ENCODE results near the gene GRWD1. TPM values are rescaled to one million over a fixed set of nuclear protein-coding genes. Genes with fewer than 3 reads are reported as not detected.

GRWD1 gene
- total RNA-seq, 1 experiment from 2014 or later: 56.7 TPM

DNA sequence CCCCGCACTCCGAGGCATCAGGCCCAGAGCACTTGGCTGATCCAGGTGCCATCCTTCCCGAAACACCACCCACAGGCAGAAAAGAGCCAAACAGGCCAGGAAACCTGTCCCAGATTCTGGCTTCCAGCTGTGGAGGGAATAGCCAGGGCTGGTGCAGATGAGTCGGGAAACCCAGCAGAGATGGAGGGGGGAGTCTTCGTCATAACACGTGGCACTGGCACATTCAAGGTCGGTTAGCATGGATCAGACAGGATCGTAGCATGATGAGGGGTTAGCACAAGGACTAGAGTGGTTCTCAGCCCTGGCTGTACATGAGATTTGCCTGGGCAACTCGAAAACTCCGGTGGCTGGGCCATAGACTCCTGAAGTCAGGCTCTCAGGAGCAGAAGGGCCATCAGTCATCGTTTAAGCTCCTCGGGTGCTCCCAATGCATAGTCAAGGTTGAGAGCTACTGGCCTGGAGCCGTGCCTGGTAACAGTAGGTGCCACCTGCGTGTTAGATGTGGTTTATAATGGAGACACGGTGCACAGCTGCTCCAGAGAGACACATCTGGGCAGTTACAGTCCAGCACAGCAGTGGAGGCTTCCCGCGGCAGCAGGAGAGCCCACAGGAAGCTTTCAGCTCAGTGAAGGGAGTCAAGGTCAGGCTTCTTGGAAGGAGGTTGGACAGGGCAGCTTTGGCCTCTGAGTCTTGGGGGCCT lies 29.7 kb downstream of the GRWD1 start:
- DNase-seq (ENCODE audit: low read depth, low spot score): no peak
- Histone ChIP-seq H3K27me3 (ENCODE audit: control insufficient read depth, insufficient read depth, low read length) (no peaks in the 10 kb centered on the region), H3K4me3 (ENCODE audit: low read depth in 2 of 2, low read length in 2 of 2) (no peak overlapping the region), H3K36me3 (ENCODE audit: control insufficient read depth, insufficient read depth, low read length) (peaks cover 2% of the 10 kb centered on the region), H3K4me1 (ENCODE audit: control insufficient read depth, insufficient read depth, low read length) (no peaks in the 10 kb centered on the region), H3K27ac (ENCODE audit: low read length) (no peak overlapping the region), H3K9me3 (ENCODE audit: control insufficient read depth, insufficient read depth, low read depth, low read length) (no peaks in the 10 kb centered on the region)
- CTCF ChIA-PET: interaction anchor here (0.5 kb wide), 1 partner anchor 35 kb away, joined by 10 read pairs; no protein-coding TSS in a partner anchor
- POLR2A ChIA-PET: interaction anchor here (0.8 kb wide), 1 partner anchor 148 kb away, joined by 5 read pairs; no protein-coding TSS in a partner anchor
- intact Hi-C loops (cut with micrococcal nuclease; ENCODE audit: unreplicated experiment) (no loop called here), in situ Hi-C loops (cut with HindIII; ENCODE audit: low pct_unique_long_range_greater_than_20kb, low sequenced_read_pairs) (no loop called here)
- ATAC-seq: no peak
- TF ChIP-seq SIN3A (IDR thresholded peaks at IDR 0.05; ENCODE audit: borderline replicate concordance, insufficient read depth, low read depth, low read length) (no peak), POLR2AphosphoS5 (IDR thresholded peaks at IDR 0.05; ENCODE audit: low read depth, low read length) (no peak), TCF7L2 (IDR thresholded peaks at IDR 0.05; ENCODE audit: low read depth, low read length) (no peak)
- TF ChIP-seq, protein P1, sequence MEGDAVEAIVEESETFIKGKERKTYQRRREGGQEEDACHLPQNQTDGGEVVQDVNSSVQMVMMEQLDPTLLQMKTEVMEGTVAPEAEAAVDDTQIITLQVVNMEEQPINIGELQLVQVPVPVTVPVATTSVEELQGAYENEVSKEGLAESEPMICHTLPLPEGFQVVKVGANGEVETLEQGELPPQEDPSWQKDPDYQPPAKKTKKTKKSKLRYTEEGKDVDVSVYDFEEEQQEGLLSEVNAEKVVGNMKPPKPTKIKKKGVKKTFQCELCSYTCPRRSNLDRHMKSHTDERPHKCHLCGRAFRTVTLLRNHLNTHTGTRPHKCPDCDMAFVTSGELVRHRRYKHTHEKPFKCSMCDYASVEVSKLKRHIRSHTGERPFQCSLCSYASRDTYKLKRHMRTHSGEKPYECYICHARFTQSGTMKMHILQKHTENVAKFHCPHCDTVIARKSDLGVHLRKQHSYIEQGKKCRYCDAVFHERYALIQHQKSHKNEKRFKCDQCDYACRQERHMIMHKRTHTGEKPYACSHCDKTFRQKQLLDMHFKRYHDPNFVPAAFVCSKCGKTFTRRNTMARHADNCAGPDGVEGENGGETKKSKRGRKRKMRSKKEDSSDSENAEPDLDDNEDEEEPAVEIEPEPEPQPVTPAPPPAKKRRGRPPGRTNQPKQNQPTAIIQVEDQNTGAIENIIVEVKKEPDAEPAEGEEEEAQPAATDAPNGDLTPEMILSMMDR (IDR thresholded peaks at IDR 0.05): no peak
- TF ChIP-seq, protein P2, sequence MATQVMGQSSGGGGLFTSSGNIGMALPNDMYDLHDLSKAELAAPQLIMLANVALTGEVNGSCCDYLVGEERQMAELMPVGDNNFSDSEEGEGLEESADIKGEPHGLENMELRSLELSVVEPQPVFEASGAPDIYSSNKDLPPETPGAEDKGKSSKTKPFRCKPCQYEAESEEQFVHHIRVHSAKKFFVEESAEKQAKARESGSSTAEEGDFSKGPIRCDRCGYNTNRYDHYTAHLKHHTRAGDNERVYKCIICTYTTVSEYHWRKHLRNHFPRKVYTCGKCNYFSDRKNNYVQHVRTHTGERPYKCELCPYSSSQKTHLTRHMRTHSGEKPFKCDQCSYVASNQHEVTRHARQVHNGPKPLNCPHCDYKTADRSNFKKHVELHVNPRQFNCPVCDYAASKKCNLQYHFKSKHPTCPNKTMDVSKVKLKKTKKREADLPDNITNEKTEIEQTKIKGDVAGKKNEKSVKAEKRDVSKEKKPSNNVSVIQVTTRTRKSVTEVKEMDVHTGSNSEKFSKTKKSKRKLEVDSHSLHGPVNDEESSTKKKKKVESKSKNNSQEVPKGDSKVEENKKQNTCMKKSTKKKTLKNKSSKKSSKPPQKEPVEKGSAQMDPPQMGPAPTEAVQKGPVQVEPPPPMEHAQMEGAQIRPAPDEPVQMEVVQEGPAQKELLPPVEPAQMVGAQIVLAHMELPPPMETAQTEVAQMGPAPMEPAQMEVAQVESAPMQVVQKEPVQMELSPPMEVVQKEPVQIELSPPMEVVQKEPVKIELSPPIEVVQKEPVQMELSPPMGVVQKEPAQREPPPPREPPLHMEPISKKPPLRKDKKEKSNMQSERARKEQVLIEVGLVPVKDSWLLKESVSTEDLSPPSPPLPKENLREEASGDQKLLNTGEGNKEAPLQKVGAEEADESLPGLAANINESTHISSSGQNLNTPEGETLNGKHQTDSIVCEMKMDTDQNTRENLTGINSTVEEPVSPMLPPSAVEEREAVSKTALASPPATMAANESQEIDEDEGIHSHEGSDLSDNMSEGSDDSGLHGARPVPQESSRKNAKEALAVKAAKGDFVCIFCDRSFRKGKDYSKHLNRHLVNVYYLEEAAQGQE (IDR thresholded peaks at IDR 0.05; ENCODE audit: insufficient read depth in 1 of 2, low read depth in 2 of 2, low read length in 1 of 2): no peak
- no TSS peak for BruUV-seq (replicated peaks)

DNA sequence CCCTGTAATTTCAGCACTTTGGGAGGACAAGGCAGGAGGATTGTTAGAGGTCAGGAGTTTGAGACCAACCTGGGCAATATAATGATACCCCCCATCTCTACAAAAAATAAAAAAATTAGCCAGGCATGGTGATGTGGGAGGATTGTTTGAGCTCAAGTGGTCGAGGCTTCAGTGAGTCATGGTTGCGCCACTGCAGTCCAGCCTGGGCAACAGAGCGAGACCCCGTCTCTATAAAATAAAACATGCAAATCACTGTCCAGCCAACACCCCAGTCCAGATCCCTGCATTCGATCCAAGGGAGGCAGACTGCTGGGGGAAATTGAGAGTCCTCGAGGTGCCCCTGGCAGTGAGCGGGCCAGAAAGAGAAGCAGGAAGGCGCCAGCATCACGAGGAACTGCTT lies 30.4 kb downstream of the GRWD1 start:
- TF ChIP-seq TCF7L2 (IDR thresholded peaks at IDR 0.05; ENCODE audit: low read depth, low read length) (no peak), SIN3A (IDR thresholded peaks at IDR 0.05; ENCODE audit: borderline replicate concordance, insufficient read depth, low read depth, low read length) (no peak), POLR2AphosphoS5 (IDR thresholded peaks at IDR 0.05; ENCODE audit: low read depth, low read length) (no peak)
- TF ChIP-seq, protein P1 (IDR thresholded peaks at IDR 0.05): no peak
- TF ChIP-seq, protein P2 (IDR thresholded peaks at IDR 0.05; ENCODE audit: insufficient read depth in 1 of 2, low read depth in 2 of 2, low read length in 1 of 2): no peak
- BruUV-seq (replicated peaks): no TSS peak
- POLR2A ChIA-PET: no interaction called here

More for the DNA sequence above, 30.4 kb downstream of the GRWD1 start:
- ATAC-seq (no peak), DNase-seq (ENCODE audit: low read depth, low spot score) (no peak)
- in situ Hi-C loops (cut with HindIII; ENCODE audit: low pct_unique_long_range_greater_than_20kb, low sequenced_read_pairs) (no loop called here), intact Hi-C loops (cut with micrococcal nuclease; ENCODE audit: unreplicated experiment) (no loop called here)
- Histone ChIP-seq H3K27ac (ENCODE audit: low read length) (no peak overlapping the region), H3K4me1 (ENCODE audit: control insufficient read depth, insufficient read depth, low read length) (no peaks in the 10 kb centered on the region), H3K4me3 (ENCODE audit: low read depth in 2 of 2, low read length in 2 of 2) (no peak overlapping the region), H3K36me3 (ENCODE audit: control insufficient read depth, insufficient read depth, low read length) (peaks cover 2% of the 10 kb centered on the region), H3K27me3 (ENCODE audit: control insufficient read depth, insufficient read depth, low read length) (no peaks in the 10 kb centered on the region), H3K9me3 (ENCODE audit: control insufficient read depth, insufficient read depth, low read depth, low read length) (no peaks in the 10 kb centered on the region)
- CTCF ChIA-PET: no interaction called here
